Middle frontal gyrus (tissue), 1 donor: Measurements from ENCODE around the gene SLC17A7.

ENCODE experiments used
- DNase-seq: peaks from one replicate; pipeline ENCODE4 v3.0.0-alpha.2; 2015; ENCODE audit warnings: low spot score; ENCODE audit errors: extremely low spot score

SLC17A7 gene

GRCh38 chr19:49428547-49429451 lies 12.5 kb downstream of the SLC17A7 start:
- DNase-seq = no peak

GRCh38 chr19:49427855-49428546 lies 13.3 kb downstream of the SLC17A7 start:
- DNase-seq = no peak

DNA sequence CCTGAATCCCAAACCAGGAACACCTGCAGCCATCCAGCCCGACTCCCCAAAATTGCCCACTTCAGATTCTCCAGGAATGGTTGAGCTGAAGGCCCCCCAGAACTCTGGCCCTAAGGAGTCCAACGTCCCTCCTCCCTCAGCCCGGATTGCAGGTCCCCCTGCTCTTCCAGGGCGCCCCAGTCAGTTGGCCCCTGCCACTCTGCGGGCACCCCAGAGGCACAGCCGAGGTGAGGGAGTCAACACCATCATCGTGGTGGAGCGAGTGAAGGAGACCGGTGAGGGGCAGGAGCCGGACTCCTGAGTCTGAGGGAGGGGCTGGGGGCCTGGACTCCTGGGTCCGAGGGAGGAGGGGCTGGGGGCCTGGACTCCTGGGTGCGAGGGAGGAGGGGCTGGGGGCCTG lies 14.0 kb downstream of the SLC17A7 start:
- DNase-seq = no peak

- no peak for DNase-seq
Observed at GRCh38 chr19:49425922-49426592, 15.3 kb downstream of the SLC17A7 start.

DNA sequence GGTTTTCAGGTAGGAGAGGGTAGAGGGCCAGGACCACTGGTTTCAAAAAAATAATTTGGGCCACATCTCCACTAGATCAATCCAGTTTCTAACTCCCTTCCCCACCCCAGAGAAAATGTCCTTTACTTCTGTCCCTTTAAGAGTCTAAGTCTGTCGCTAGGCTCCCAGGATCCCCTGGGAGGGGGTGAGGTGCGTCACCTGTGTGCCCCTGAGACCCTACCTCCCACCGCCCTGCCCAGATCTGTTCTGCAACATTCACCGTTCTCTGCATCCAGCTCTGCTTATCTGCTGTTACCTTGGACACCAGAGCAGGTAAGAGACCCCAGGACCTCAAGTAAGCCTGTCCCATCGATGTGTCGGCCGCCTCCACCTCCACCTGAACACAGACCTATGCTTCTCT lies 16.1 kb downstream of the SLC17A7 start, which contains the start of gene GFY:
TSS of gene GFY (plus strand) at position 211 of the 400 bp plus-strand sequence. CDS start 1,043 bp downstream, outside the sequence.
- no peak for DNase-seq

- DNase-seq = no peak
Observed at GRCh38 chr19:49423985-49424303, 17.4 kb downstream of the SLC17A7 start.

DNA sequence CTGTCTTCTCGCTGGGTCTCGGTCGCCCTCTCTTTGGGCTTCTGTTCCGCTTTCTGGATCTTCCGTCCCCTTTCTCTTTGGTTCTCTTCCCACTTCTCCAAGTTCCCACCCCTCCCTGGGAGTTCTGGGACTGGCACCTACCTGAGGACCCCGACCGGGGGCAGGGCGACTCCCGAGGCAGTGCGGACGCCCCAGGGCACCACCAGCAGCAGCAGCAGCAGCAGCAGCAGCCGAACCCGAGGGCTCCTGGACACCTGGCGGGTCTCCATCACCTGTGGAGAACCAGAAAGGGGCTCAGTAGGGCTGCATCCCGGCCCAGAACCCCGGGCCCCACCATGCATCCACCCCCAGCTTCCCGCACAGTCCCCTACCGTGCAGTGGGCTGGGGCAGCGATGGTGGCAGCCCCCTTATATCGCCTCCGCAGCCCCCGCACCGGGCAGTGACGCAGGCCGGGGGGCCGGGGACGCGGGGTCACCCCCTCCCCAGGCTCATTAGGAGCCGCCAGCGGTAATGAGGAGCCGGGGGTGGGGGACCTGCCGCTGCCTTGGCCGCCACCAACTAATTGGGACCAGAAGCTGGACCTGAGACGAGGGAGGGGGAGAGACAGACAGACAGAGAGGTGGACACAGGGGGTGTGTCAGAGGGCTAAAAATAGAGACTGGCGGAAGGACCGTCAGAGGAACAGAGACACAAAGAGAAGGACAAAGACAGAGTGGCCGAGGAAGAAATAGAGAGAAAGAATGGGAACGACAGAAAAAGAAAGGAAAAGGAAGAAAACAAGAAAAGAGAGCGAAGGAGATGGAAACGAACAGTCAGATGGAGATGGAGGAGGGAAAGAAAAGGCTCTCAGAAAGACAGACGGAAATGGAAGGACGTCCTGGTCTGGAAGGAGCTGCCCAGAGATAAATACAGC lies 18.0 kb downstream of the SLC17A7 start, which contains the start of gene PTH2:
TSS of gene PTH2 (minus strand) at position 371 of the 914 bp plus-strand sequence. CDS start at position 269, 102 bp downstream.
- DNase-seq = no peak

- no peak for DNase-seq
Observed at GRCh38 chr19:49422407-49423070, 18.8 kb downstream of the SLC17A7 start.

GRCh38 chr19:49421878-49422202 lies 19.5 kb downstream of the SLC17A7 start:
- no peak for DNase-seq

GRCh38 chr19:49421039-49421877 lies 20.1 kb downstream of the SLC17A7 start:
- DNase-seq = no peak

DNA sequence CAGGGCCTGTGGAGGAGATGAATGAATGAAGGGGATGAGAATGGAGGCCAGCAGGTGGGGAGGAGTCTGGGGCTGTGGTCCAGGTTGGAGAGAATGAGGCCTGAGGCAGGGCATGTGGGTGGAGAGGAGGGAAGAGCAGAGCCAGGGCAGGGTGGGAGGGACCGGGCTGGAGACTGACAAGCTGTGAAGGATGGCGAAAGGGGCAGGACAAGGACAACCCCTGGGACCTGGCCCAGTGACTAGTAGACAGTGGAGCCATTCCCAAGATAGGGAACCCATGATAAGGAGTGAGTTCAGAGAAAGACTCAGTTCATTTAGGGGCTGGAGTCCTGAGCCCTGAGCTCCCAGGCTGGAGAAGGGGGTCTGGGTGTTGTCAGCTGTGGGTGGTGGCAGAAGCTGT lies 21.1 kb downstream of the SLC17A7 start:
- no peak for DNase-seq

DNA sequence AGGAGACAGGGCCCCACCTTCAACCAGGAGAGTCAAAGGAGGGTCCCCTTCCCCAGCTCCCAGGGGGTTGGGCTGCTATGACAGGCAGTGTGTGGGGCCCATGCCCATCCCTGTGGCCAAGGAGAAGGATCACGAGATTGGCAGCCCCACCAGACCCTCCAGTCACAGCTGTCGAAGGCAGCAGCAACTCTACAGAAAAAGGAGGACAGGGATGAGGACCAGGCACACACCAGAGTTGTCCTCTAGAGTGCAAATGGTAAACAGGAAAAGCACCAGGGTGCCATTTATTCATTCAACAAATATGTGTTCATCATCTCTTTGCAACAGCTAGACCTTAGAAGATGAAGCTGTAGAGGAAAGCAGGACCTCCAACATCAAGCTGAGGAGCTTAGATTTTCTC lies 22.2 kb downstream of the SLC17A7 start:
- no peak for DNase-seq

DNA sequence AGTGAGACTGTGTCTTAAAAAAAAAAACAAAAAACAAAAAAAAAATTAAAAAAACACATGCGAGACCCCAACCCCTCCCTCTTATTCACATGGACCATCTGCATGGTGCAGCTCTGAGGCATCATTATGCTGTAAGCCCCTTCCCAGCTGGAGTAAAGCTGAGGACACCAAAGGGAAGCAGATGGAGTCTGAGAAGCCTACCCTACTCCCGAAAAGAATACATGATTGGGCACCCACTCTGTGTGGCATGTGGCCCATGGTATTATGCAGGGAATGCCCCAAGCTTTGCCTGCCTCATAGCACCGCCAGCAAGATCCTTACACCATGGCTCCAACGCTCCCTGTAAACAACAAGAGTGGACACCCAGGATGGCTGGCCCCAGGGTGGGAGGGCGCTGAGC lies 22.8 kb downstream of the SLC17A7 start:
- DNase-seq = no peak

DNA sequence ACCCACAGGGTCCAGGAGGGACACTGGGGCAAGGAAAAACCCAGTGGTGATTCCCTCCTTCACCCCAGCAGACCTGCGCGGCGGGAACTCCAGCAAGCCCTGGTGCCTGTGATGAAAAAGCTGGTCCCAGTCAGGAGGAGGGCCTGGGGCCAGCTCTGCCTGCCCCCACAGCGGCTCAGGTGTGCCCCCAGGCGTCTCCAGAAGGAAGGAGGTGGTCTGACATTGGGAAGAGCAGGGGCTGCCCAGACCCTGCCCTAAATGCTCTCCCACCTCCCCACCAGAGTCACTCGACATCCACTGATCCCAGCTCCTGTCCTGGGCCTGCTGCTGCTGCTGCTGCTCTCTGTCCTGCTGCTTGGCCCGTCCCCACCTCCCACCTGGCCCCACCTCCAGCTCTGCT lies 24.2 kb downstream of the SLC17A7 start:
- no peak for DNase-seq

GRCh38 chr19:49415810-49416200 lies 25.5 kb downstream of the SLC17A7 start:
- no peak for DNase-seq

GRCh38 chr19:49415102-49415809 lies 26.1 kb downstream of the SLC17A7 start:
- DNase-seq = no peak

GRCh38 chr19:49414256-49414655 lies 27.1 kb downstream of the SLC17A7 start:
- DNase-seq = no peak

DNA sequence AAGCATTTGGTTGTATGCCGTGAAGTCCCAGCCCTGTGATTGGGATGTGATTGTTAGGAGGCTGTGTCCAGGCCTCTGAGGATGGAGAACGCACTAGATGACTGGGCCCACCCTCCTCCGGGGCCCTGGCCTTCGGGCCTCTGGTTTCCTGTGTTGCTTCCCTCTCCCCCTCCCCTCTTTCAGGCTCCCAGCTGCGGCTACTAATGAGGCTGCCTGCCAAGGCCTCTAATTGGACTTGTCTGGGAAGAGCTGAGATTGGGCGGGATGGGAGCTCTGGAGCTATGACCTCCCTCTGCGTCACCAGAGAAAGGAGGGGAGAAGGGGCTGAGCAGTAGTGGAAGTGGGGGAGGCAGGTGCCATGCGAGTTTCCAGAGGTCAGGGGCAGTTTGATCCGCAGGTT lies 28.0 kb downstream of the SLC17A7 start:
- DNase-seq = no peak
